ENCODE data around the gene ARL4C.

ARL4C gene

GRCh38 chr2:234491281-234491680 lies 5.6 kb downstream of the ARL4C start:
- H3K27ac ChIP-seq (ENCODE audit: low read depth, low read length) = no peak overlapping the region

GRCh38 chr2:234490271-234491091 lies 6.4 kb downstream of the ARL4C start:
- peaks cover 8% of the 10 kb centered on the region for H3K79me1 ChIP-seq (ENCODE audit: low read length)
- H3K79me2 ChIP-seq (ENCODE audit: control insufficient read depth, insufficient read depth, low read length) = peaks cover 8% of the 10 kb centered on the region
- WGBS (ENCODE audit: extremely low coverage, insufficient coverage, low lambda C conversion rate) = no CpG with 5 or more reads among the region's 15 CpGs
- no peak overlapping the region for H3K56ac ChIP-seq (ENCODE audit: low read length)
- no peak overlapping the region for H3K27ac ChIP-seq (ENCODE audit: low read depth, low read length)
- no peaks in the 10 kb centered on the region for H3K27me3 ChIP-seq (ENCODE audit: insufficient read depth, low read length, poor library complexity)
- no peak overlapping the region for H2BK120ac ChIP-seq (ENCODE audit: low read depth, low read length)
- no peaks in the 10 kb centered on the region for H3K4me1 ChIP-seq (ENCODE audit: control insufficient read depth, low read depth, low read length)
- H2BK5ac ChIP-seq (ENCODE audit: low read length) = no peak overlapping the region
- H3K4me2 ChIP-seq (ENCODE audit: low read length) = no peak overlapping the region
- no peak overlapping the region for H4K5ac ChIP-seq (ENCODE audit: low read length)
- H4K8ac ChIP-seq (ENCODE audit: low read depth, low read length) = no peak overlapping the region
- H3K9ac ChIP-seq (ENCODE audit: low read length) = no peak overlapping the region
- no peak overlapping the region for H2AK5ac ChIP-seq (ENCODE audit: low read length)
- no peak overlapping the region for H2BK15ac ChIP-seq (replicated peaks; ENCODE audit: low read depth)
- H3K4ac ChIP-seq (ENCODE audit: low read depth, low read length) = no peak overlapping the region
- H3K36me3 ChIP-seq (ENCODE audit: control insufficient read depth, insufficient read depth, low read length) = no peaks in the 10 kb centered on the region
- no peak for DNase-seq
- H3K23ac ChIP-seq (ENCODE audit: low read length) = peak overlapping the region; percentile 4
- no peak overlapping the region for H3K18ac ChIP-seq (ENCODE audit: low read length)
- no peak overlapping the region for H3K4me3 ChIP-seq (ENCODE audit: low read length)

More at GRCh38 chr2:234491281-234491680, 5.6 kb downstream of the ARL4C start:
- no CpG with 5 or more reads among the region's 4 CpGs for WGBS (ENCODE audit: extremely low coverage, insufficient coverage, low lambda C conversion rate)
- Histone ChIP-seq H3K4me2 (ENCODE audit: low read length) (no peak overlapping the region), H3K27me3 (ENCODE audit: insufficient read depth, low read length, poor library complexity) (no peaks in the 10 kb centered on the region), H3K18ac (ENCODE audit: low read length) (no peak overlapping the region), H2AK5ac (ENCODE audit: low read length) (no peak overlapping the region), H3K4me3 (ENCODE audit: low read length) (no peak overlapping the region), H2BK15ac (replicated peaks; ENCODE audit: low read depth) (no peak overlapping the region), H4K8ac (ENCODE audit: low read depth, low read length) (no peak overlapping the region), H3K23ac (ENCODE audit: low read length) (no peak overlapping the region), H4K5ac (ENCODE audit: low read length) (no peak overlapping the region), H3K4ac (ENCODE audit: low read depth, low read length) (no peak overlapping the region), H3K79me1 (ENCODE audit: low read length) (peaks cover 11% of the 10 kb centered on the region), H2BK5ac (ENCODE audit: low read length) (no peak overlapping the region), H2BK120ac (ENCODE audit: low read depth, low read length) (no peak overlapping the region), H3K9ac (ENCODE audit: low read length) (no peak overlapping the region), H3K4me1 (ENCODE audit: control insufficient read depth, low read depth, low read length) (no peaks in the 10 kb centered on the region), H3K56ac (ENCODE audit: low read length) (no peak overlapping the region), H3K79me2 (ENCODE audit: control insufficient read depth, insufficient read depth, low read length) (peaks cover 11% of the 10 kb centered on the region), H3K36me3 (ENCODE audit: control insufficient read depth, insufficient read depth, low read length) (no peaks in the 10 kb centered on the region)
- DNase-seq = no peak

- H3K27ac ChIP-seq (ENCODE audit: low read depth, low read length) = no peak overlapping the region
These were observed 7.9 kb downstream of the ARL4C start for GRCh38 chr2:234488913-234489451.

GRCh38 chr2:234488486-234488885 lies 8.4 kb downstream of the ARL4C start:
- no peak overlapping the region for H2BK5ac ChIP-seq (ENCODE audit: low read length)

More at GRCh38 chr2:234488913-234489451, 7.9 kb downstream of the ARL4C start:
- H3K4me1 ChIP-seq (ENCODE audit: control insufficient read depth, low read depth, low read length) = no peaks in the 10 kb centered on the region
- H4K5ac ChIP-seq (ENCODE audit: low read length) = no peak overlapping the region
- no peak overlapping the region for H3K4me3 ChIP-seq (ENCODE audit: low read length)
- no peak overlapping the region for H3K9ac ChIP-seq (ENCODE audit: low read length)
- H3K18ac ChIP-seq (ENCODE audit: low read length) = no peak overlapping the region
- H3K79me2 ChIP-seq (ENCODE audit: control insufficient read depth, insufficient read depth, low read length) = peaks cover 3% of the 10 kb centered on the region
- H3K23ac ChIP-seq (ENCODE audit: low read length) = no peak overlapping the region
- peaks cover 6% of the 10 kb centered on the region for H3K79me1 ChIP-seq (ENCODE audit: low read length)
- no CpG with 5 or more reads among the region's 8 CpGs for WGBS (ENCODE audit: extremely low coverage, insufficient coverage, low lambda C conversion rate)
- H3K36me3 ChIP-seq (ENCODE audit: control insufficient read depth, insufficient read depth, low read length) = no peaks in the 10 kb centered on the region
- no peak overlapping the region for H2BK120ac ChIP-seq (ENCODE audit: low read depth, low read length)
- H4K8ac ChIP-seq (ENCODE audit: low read depth, low read length) = no peak overlapping the region
- H3K4ac ChIP-seq (ENCODE audit: low read depth, low read length) = no peak overlapping the region
- no peak overlapping the region for H2BK15ac ChIP-seq (replicated peaks; ENCODE audit: low read depth)
- H2AK5ac ChIP-seq (ENCODE audit: low read length) = no peak overlapping the region
- no peak overlapping the region for H3K4me2 ChIP-seq (ENCODE audit: low read length)
- no peak overlapping the region for H3K56ac ChIP-seq (ENCODE audit: low read length)
- no peaks in the 10 kb centered on the region for H3K27me3 ChIP-seq (ENCODE audit: insufficient read depth, low read length, poor library complexity)
- DNase-seq = no peak
- H2BK5ac ChIP-seq (ENCODE audit: low read length) = no peak overlapping the region

GRCh38 chr2:234487356-234487755 lies 9.5 kb downstream of the ARL4C start:
- Histone ChIP-seq H3K79me2 (ENCODE audit: control insufficient read depth, insufficient read depth, low read length) (no peaks in the 10 kb centered on the region), H3K18ac (ENCODE audit: low read length) (no peak overlapping the region), H3K27ac (ENCODE audit: low read depth, low read length) (no peak overlapping the region), H3K4me1 (ENCODE audit: control insufficient read depth, low read depth, low read length) (no peaks in the 10 kb centered on the region), H3K23ac (ENCODE audit: low read length) (no peak overlapping the region), H3K36me3 (ENCODE audit: control insufficient read depth, insufficient read depth, low read length) (no peaks in the 10 kb centered on the region), H2AK5ac (ENCODE audit: low read length) (no peak overlapping the region), H3K4ac (ENCODE audit: low read depth, low read length) (no peak overlapping the region), H3K4me2 (ENCODE audit: low read length) (no peak overlapping the region), H3K27me3 (ENCODE audit: insufficient read depth, low read length, poor library complexity) (no peaks in the 10 kb centered on the region), H4K5ac (ENCODE audit: low read length) (no peak overlapping the region), H2BK5ac (ENCODE audit: low read length) (no peak overlapping the region), H3K4me3 (ENCODE audit: low read length) (no peak overlapping the region), H3K79me1 (ENCODE audit: low read length) (peaks cover 3% of the 10 kb centered on the region), H3K9ac (ENCODE audit: low read length) (no peak overlapping the region), H2BK15ac (replicated peaks; ENCODE audit: low read depth) (no peak overlapping the region), H4K8ac (ENCODE audit: low read depth, low read length) (no peak overlapping the region), H3K56ac (ENCODE audit: low read length) (no peak overlapping the region), H2BK120ac (ENCODE audit: low read depth, low read length) (no peak overlapping the region)
- WGBS (ENCODE audit: extremely low coverage, insufficient coverage, low lambda C conversion rate) = no CpG with 5 or more reads among the region's 3 CpGs
- no peak for DNase-seq

More at GRCh38 chr2:234488486-234488885, 8.4 kb downstream of the ARL4C start:
- H3K79me1 ChIP-seq (ENCODE audit: low read length) = peaks cover 6% of the 10 kb centered on the region
- H3K23ac ChIP-seq (ENCODE audit: low read length) = no peak overlapping the region
- no peak overlapping the region for H3K9ac ChIP-seq (ENCODE audit: low read length)
- H3K18ac ChIP-seq (ENCODE audit: low read length) = no peak overlapping the region
- H3K27ac ChIP-seq (ENCODE audit: low read depth, low read length) = no peak overlapping the region
- H4K8ac ChIP-seq (ENCODE audit: low read depth, low read length) = no peak overlapping the region
- no peaks in the 10 kb centered on the region for H3K36me3 ChIP-seq (ENCODE audit: control insufficient read depth, insufficient read depth, low read length)
- DNase-seq = no peak
- H3K4me1 ChIP-seq (ENCODE audit: control insufficient read depth, low read depth, low read length) = no peaks in the 10 kb centered on the region
- no peak overlapping the region for H2BK15ac ChIP-seq (replicated peaks; ENCODE audit: low read depth)
- H3K27me3 ChIP-seq (ENCODE audit: insufficient read depth, low read length, poor library complexity) = no peaks in the 10 kb centered on the region
- no peak overlapping the region for H3K4me3 ChIP-seq (ENCODE audit: low read length)
- peaks cover 3% of the 10 kb centered on the region for H3K79me2 ChIP-seq (ENCODE audit: control insufficient read depth, insufficient read depth, low read length)
- no CpG with 5 or more reads among the region's 1 CpG for WGBS (ENCODE audit: extremely low coverage, insufficient coverage, low lambda C conversion rate)
- no peak overlapping the region for H2BK120ac ChIP-seq (ENCODE audit: low read depth, low read length)
- no peak overlapping the region for H3K56ac ChIP-seq (ENCODE audit: low read length)
- H3K4ac ChIP-seq (ENCODE audit: low read depth, low read length) = no peak overlapping the region
- H4K5ac ChIP-seq (ENCODE audit: low read length) = no peak overlapping the region
- H2AK5ac ChIP-seq (ENCODE audit: low read length) = no peak overlapping the region
- H3K4me2 ChIP-seq (ENCODE audit: low read length) = no peak overlapping the region

All from mesendoderm (in vitro differentiated cells).